ENCODE data around the gene S100Z.
"Not testable (repeated sequence)": the region's sequence is repeated elsewhere in the genome, so short reads cannot be mapped to it uniquely, and the experiment has no call there.

The S100Z gene

GRCh38 chr5:76816110-76816831 is 33.5 kb upstream of the S100Z start:
- Histone ChIP-seq H3K9me3 (ENCODE audit: insufficient read depth, low read length) (peaks cover 1% of the 10 kb centered on the region; the same call in 1 of the 2 replicates), H3K4me3 (ENCODE audit: insufficient read length, low read depth) (no peak overlapping the region), H3K36me3 (ENCODE audit: insufficient read depth, insufficient read length, low read length) (no peaks in the 10 kb centered on the region), H3K9ac (ENCODE audit: insufficient read length, low read depth) (no peak overlapping the region), H3K27me3 (ENCODE audit: insufficient read depth, insufficient read length) (peaks cover 4% of the 10 kb centered on the region), H3K4me1 (ENCODE audit: insufficient read depth, insufficient read length) (no peaks in the 10 kb centered on the region)
- DNase-seq (ENCODE audit: low read depth, low spot score), result no peak
- TF ChIP-seq YY1 (IDR thresholded peaks at IDR 0.05; ENCODE audit: insufficient read depth, insufficient read length) (no peak), ZNF274 (IDR thresholded peaks at IDR 0.05; ENCODE audit: low read depth, low read length) (no peak), SUZ12 (IDR thresholded peaks at IDR 0.05; ENCODE audit: extremely low read depth, insufficient read depth, insufficient read length) (no peak)

DNA sequence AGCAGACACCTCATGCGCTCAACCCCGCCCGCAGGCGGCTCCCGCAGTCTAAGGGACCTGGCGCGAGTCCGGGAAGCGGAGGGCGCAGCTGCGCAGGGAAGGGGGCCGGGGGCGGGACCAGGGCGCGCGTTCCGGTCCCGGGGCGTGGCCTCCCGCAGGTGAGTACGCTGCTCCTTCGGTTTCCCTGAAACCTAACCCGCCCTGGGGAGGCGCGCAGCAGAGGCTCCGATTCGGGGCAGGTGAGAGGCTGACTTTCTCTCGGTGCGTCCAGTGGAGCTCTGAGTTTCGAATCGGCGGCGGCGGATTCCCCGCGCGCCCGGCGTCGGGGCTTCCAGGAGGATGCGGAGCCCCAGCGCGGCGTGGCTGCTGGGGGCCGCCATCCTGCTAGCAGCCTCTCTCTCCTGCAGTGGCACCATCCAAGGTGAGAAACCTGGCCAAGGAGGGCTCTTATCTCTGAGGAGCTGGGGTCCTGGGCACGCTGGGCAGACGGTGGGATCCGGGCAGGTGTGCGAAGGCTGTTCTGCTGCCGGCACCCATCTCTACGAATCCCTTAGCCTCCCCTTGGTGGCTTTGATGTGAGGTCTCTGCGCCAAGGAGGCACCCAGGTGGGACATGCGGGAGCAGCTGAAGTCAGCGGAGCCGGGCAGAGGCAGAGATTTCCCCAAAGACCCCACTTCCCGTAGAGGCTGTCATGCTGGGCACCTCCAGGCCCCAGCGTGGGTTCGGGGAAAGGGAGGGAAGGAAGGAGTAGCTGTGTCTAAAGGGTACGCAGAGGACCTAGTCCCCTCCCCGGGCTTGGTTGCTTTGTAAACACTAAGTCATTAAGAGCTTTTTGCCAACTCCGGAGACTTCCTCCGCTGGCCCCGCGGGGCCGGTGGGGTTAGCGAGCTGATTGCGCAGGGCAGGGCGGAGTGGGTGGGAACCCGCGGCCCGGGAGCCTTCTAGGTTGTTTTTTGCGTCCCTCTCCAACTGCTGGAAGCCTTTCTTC is 30.7 kb upstream of the S100Z start, which contains the start of gene F2RL1:
Gene F2RL1 (plus strand): TSS at position 187 of the 988 bp plus-strand sequence. CDS start 153 bp downstream, at position 340.
- peak within 1 kb of the TSS; percentile 86 for H3K9ac ChIP-seq (ENCODE audit: insufficient read length, low read depth)
- no peaks in the 10 kb centered on the region for H3K9me3 ChIP-seq (ENCODE audit: insufficient read depth, low read length)
- H3K27me3 ChIP-seq (ENCODE audit: insufficient read depth, insufficient read length), result peaks cover 4% of the 10 kb centered on the region
- DNase-seq (ENCODE audit: low read depth, low spot score), result no peak
- peak within 1 kb of the TSS; percentile 91 for H3K4me3 ChIP-seq (ENCODE audit: insufficient read length, low read depth)
- no peak for TF ChIP-seq ZNF274 (IDR thresholded peaks at IDR 0.05; ENCODE audit: low read depth, low read length)
- no peaks in the 10 kb centered on the region for H3K4me1 ChIP-seq (ENCODE audit: insufficient read depth, insufficient read length)
- H3K36me3 ChIP-seq (ENCODE audit: insufficient read depth, insufficient read length, low read length), result peaks cover 4% of the 10 kb centered on the region

GRCh38 chr5:76819851-76820525 is 29.8 kb upstream of the S100Z start:
- Histone ChIP-seq H3K4me1 (ENCODE audit: insufficient read depth, insufficient read length) (no peaks in the 10 kb centered on the region), H3K9ac (ENCODE audit: insufficient read length, low read depth) (peak overlapping the region; percentile 86), H3K4me3 (ENCODE audit: insufficient read length, low read depth) (peak overlapping the region; percentile 91), H3K27me3 (ENCODE audit: insufficient read depth, insufficient read length) (peaks cover 4% of the 10 kb centered on the region), H3K36me3 (ENCODE audit: insufficient read depth, insufficient read length, low read length) (peaks cover 4% of the 10 kb centered on the region), H3K9me3 (ENCODE audit: insufficient read depth, low read length) (no peaks in the 10 kb centered on the region)
- TF ChIP-seq SUZ12 (IDR thresholded peaks at IDR 0.05; ENCODE audit: extremely low read depth, insufficient read depth, insufficient read length) (no peak), YY1 (IDR thresholded peaks at IDR 0.05; ENCODE audit: insufficient read depth, insufficient read length) (no peak), ZNF274 (IDR thresholded peaks at IDR 0.05; ENCODE audit: low read depth, low read length) (no peak)
- DNase-seq (ENCODE audit: low read depth, low spot score), result no peak

DNA sequence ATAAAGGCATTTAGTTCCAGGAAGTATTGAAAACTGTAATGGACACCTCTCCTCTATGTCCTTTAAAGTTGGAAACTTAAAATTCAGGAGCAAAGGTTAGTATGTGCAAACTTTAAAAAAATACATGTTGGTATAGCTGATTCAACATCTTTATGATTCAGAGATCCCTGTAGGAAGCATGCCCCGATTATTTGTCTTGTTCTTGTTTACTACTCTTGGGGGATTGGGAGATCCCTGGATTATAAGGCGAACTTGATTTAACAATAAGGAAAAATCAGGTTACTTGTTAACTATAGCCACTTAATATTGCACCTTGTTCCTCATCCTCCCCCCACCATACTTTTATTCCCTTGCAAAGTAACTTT is 29.3 kb upstream of the S100Z start:
- Histone ChIP-seq H3K27me3 (ENCODE audit: insufficient read depth, insufficient read length) (peaks cover 4% of the 10 kb centered on the region), H3K4me3 (ENCODE audit: insufficient read length, low read depth) (peak overlapping the region; percentile 91), H3K36me3 (ENCODE audit: insufficient read depth, insufficient read length, low read length) (peaks cover 4% of the 10 kb centered on the region), H3K9me3 (ENCODE audit: insufficient read depth, low read length) (no peaks in the 10 kb centered on the region), H3K9ac (ENCODE audit: insufficient read length, low read depth) (no peak overlapping the region), H3K4me1 (ENCODE audit: insufficient read depth, insufficient read length) (no peaks in the 10 kb centered on the region)
- TF ChIP-seq ZNF274 (IDR thresholded peaks at IDR 0.05; ENCODE audit: low read depth, low read length) (no peak), SUZ12 (IDR thresholded peaks at IDR 0.05; ENCODE audit: extremely low read depth, insufficient read depth, insufficient read length) (no peak), YY1 (IDR thresholded peaks at IDR 0.05; ENCODE audit: insufficient read depth, insufficient read length) (no peak)
- no peak for DNase-seq (ENCODE audit: low read depth, low spot score)

GRCh38 chr5:76821136-76821535 is 28.7 kb upstream of the S100Z start:
- TF ChIP-seq SUZ12 (IDR thresholded peaks at IDR 0.05; ENCODE audit: extremely low read depth, insufficient read depth, insufficient read length) (no peak), ZNF274 (IDR thresholded peaks at IDR 0.05; ENCODE audit: low read depth, low read length) (no peak), YY1 (IDR thresholded peaks at IDR 0.05; ENCODE audit: insufficient read depth, insufficient read length) (no peak)
- Histone ChIP-seq H3K9ac (ENCODE audit: insufficient read length, low read depth) (no peak overlapping the region), H3K27me3 (ENCODE audit: insufficient read depth, insufficient read length) (peaks cover 4% of the 10 kb centered on the region), H3K4me3 (ENCODE audit: insufficient read length, low read depth) (no peak overlapping the region), H3K36me3 (ENCODE audit: insufficient read depth, insufficient read length, low read length) (peaks cover 4% of the 10 kb centered on the region), H3K9me3 (ENCODE audit: insufficient read depth, low read length) (no peaks in the 10 kb centered on the region), H3K4me1 (ENCODE audit: insufficient read depth, insufficient read length) (no peaks in the 10 kb centered on the region)
- DNase-seq (ENCODE audit: low read depth, low spot score), result no peak

DNA sequence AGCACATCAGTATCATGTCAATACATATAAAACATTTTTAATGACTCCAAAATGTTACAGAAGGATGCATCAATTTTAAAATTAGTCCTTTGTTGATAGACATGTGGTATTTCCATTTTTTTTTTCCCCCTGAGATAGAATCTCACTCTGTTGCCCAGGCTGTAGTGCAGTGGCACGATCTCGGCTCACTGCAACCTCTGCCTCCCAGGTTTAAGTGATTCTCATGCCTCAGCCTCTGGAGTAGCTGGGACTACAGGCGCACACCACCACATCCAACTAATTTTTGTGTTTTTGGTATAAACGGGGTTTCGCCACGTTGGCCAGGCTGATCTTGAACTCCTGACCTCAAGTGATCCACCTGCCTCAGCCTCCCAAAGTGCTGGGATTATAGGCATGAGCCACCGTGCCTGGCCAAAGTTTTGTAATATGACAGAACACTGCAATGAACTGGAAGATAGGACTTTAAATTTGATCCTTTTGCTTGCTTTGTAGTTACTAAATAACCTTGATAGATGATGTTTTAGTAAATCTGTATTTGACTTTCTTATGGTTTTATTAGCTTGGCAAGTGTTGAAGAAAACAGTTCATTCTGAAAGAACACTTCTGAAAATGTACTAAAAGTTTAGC is 27.6 kb upstream of the S100Z start:
- H3K9me3 ChIP-seq (ENCODE audit: insufficient read depth, low read length); H3K4me1 ChIP-seq (ENCODE audit: insufficient read depth, insufficient read length); H3K9ac ChIP-seq (ENCODE audit: insufficient read length, low read depth); H3K4me3 ChIP-seq (ENCODE audit: insufficient read length, low read depth); H3K36me3 ChIP-seq (ENCODE audit: insufficient read depth, insufficient read length, low read length); H3K27me3 ChIP-seq (ENCODE audit: insufficient read depth, insufficient read length); DNase-seq (ENCODE audit: low read depth, low spot score): not testable (repeated sequence)

- not testable (repeated sequence) for H3K4me3 ChIP-seq (ENCODE audit: insufficient read length, low read depth); DNase-seq (ENCODE audit: low read depth, low spot score); H3K4me1 ChIP-seq (ENCODE audit: insufficient read depth, insufficient read length); H3K36me3 ChIP-seq (ENCODE audit: insufficient read depth, insufficient read length, low read length); H3K9ac ChIP-seq (ENCODE audit: insufficient read length, low read depth); H3K27me3 ChIP-seq (ENCODE audit: insufficient read depth, insufficient read length); H3K9me3 ChIP-seq (ENCODE audit: insufficient read depth, low read length)
These were observed 23.4 kb upstream of the S100Z start for GRCh38 chr5:76826416-76826815.

Measured in NT2/D1 (cell line).